ENCODE measurements around the gene GPR155.
"Not testable (repeated sequence)": the region's sequence is repeated elsewhere in the genome, so short reads cannot be mapped to it uniquely, and the experiment has no call there.

GPR155 gene

GRCh38 chr2:174438146-174438886 lies 48.5 kb downstream of the GPR155 start:
- H3K27me3 ChIP-seq: no peaks in the 10 kb centered on the region
- H3K4me1 ChIP-seq: no peaks in the 10 kb centered on the region
- TF ChIP-seq CTCF (IDR thresholded peaks at IDR 0.05; ENCODE audit: low read depth, low read length): no peak
- DNase-seq: no peak
- H3K36me3 ChIP-seq: no peaks in the 10 kb centered on the region
- H3K4me3 ChIP-seq (ENCODE audit: low read depth, low read length): no peak overlapping the region
- no peaks in the 10 kb centered on the region for H3K9me3 ChIP-seq

- Histone ChIP-seq H3K36me3 (no peaks in the 10 kb centered on the region), H3K4me3 (ENCODE audit: low read depth, low read length) (no peak overlapping the region), H3K4me1 (no peaks in the 10 kb centered on the region), H3K9me3 (no peaks in the 10 kb centered on the region), H3K27me3 (no peaks in the 10 kb centered on the region)
- no peak for TF ChIP-seq CTCF (IDR thresholded peaks at IDR 0.05; ENCODE audit: low read depth, low read length)
- DNase-seq: no peak
Measured at GRCh38 chr2:174436351-174436750, 50.5 kb downstream of the GPR155 start.

- Histone ChIP-seq H3K4me3 (ENCODE audit: low read depth, low read length) (no peak overlapping the region), H3K4me1 (no peaks in the 10 kb centered on the region), H3K9me3 (no peaks in the 10 kb centered on the region), H3K27me3 (no peaks in the 10 kb centered on the region), H3K36me3 (no peaks in the 10 kb centered on the region)
- no peak for DNase-seq
- no peak for TF ChIP-seq CTCF (IDR thresholded peaks at IDR 0.05; ENCODE audit: low read depth, low read length)
Measured at GRCh38 chr2:174431902-174432301, 54.9 kb downstream of the GPR155 start.

DNA sequence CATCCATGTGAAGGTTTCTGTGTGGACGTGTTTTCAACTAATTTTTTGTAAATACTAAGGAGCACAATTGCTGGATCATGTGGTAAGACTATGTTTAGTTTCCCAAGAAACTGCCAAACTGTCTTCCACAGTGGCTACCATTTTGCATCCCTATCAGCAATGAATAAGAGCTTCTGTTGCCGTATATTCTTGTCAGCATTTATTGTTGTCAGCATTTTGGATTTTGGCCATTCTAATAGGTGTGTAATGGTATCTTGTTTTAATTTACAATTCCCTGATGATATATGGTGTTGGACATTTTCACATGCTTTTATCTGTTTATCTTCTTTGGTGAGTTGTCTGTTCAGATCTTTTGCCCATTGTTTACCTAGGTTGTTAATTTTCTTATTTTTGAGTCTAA lies 56.8 kb downstream of the GPR155 start:
- Histone ChIP-seq H3K36me3 (no peaks in the 10 kb centered on the region), H3K4me3 (ENCODE audit: low read depth, low read length) (no peak overlapping the region), H3K4me1 (no peaks in the 10 kb centered on the region), H3K27me3 (no peaks in the 10 kb centered on the region), H3K9me3 (no peaks in the 10 kb centered on the region)
- no peak for TF ChIP-seq CTCF (IDR thresholded peaks at IDR 0.05; ENCODE audit: low read depth, low read length)
- DNase-seq: no peak

- H3K27me3 ChIP-seq: no peaks in the 10 kb centered on the region
- H3K36me3 ChIP-seq: no peaks in the 10 kb centered on the region
- H3K4me3 ChIP-seq (ENCODE audit: low read depth, low read length): no peak overlapping the region
- no peaks in the 10 kb centered on the region for H3K9me3 ChIP-seq
- no peaks in the 10 kb centered on the region for H3K4me1 ChIP-seq
- TF ChIP-seq CTCF (IDR thresholded peaks at IDR 0.05; ENCODE audit: low read depth, low read length): no peak
- DNase-seq: no peak
Measured at GRCh38 chr2:174428214-174428613, 58.6 kb downstream of the GPR155 start.

DNA sequence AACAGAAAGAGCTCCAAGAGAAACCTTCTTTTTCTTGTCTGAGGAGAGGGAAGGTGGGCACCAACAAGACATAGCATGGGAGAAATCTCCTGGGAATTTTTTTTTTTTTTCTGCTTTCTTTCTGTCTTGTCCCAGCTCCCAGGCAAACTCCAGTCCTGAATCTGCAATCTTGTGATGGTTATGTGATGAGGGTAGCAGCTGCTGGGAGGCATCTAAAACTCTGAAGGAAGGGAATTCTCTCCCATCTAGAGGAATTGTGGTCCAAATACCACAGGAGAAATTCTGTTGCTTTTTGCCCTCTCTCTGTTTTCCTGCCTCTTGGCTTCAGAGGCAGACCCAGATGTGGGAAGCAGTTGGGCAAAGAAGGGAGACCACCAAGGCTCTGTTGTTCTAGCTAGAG lies 74.6 kb downstream of the GPR155 start:
- no peak overlapping the region for H3K4me3 ChIP-seq (ENCODE audit: low read depth, low read length)
- no peaks in the 10 kb centered on the region for H3K27me3 ChIP-seq
- DNase-seq: no peak
- TF ChIP-seq CTCF (IDR thresholded peaks at IDR 0.05; ENCODE audit: low read depth, low read length): no peak
- no peaks in the 10 kb centered on the region for H3K4me1 ChIP-seq
- H3K36me3 ChIP-seq: no peaks in the 10 kb centered on the region
- H3K9me3 ChIP-seq: no peaks in the 10 kb centered on the region

- H3K27me3 ChIP-seq; H3K36me3 ChIP-seq; DNase-seq; H3K9me3 ChIP-seq; H3K4me3 ChIP-seq (ENCODE audit: low read depth, low read length); H3K4me1 ChIP-seq: not testable (repeated sequence)
Measured at GRCh38 chr2:174410039-174410438, 76.8 kb downstream of the GPR155 start.
